ENCODE data around the gene FAM186B.
A peak's percentile ranks its signal among the peaks of the same experiment; 100 is the strongest.
"Not testable (repeated sequence)": the region's sequence is repeated elsewhere in the genome, so short reads cannot be mapped to it uniquely, and the experiment has no call there.

The FAM186B gene

GRCh38 chr12:49635656-49636055, 30.2 kb upstream of the FAM186B start:
- DNase-seq (ENCODE audit: low read depth in 2 of 2), result no peak

DNA sequence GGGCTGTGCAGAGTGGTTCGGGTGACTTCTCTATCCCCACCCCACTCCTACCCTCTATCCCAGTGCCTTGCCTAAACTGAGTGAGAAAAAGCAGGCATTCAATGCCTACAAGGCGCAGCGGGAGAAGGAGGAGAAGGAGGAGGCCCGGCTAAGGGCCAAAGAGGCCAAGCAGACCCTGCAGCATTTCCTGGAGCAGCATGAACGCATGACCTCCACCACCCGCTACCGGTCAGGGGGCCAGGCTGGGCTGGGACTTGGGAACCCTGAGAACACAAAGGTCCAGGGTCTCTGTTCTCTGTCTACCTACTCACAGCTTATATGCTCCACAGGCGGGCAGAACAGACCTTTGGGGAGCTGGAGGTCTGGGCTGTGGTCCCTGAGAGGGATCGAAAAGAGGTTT, 29.6 kb upstream of the FAM186B start:
- DNase-seq (ENCODE audit: low read depth in 2 of 2), result no peak

DNA sequence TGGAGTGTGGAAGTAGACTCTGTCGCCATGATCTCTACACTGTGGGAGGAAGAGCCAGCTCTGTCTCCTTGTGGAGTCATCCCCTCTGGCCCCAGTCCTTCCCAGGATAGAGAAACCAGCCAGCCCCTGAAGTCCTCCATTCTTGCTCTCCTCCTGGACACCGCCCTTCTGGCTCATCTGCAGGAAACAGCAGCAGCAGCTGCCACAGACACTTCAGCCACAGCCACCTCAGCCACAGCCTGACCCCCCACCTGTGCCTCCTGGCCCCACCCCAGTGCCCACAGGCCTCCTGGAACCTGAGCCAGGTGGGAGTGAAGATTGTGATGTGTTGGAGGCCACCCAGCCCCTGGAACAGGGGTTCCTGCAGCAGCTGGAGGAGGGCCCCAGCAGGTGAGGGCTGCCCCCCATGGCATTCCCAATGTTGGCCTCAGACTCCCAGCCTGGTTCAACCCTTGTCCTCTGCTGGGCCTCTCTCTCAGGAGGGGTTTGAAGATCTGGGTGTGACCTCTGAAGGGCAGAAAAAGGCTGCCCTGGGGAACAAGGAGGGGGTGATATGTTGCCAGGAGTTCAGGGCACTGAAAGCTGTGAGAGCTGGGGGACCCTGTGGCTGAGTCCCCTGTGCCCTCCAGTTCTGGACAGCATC, 28.4 kb upstream of the FAM186B start:
- no peak for DNase-seq (ENCODE audit: low read depth in 2 of 2)

- no peak for DNase-seq (ENCODE audit: low read depth in 2 of 2)
These were observed 27.7 kb upstream of the FAM186B start for GRCh38 chr12:49632986-49633702.

GRCh38 chr12:49632401-49632800, 27.0 kb upstream of the FAM186B start:
- no peak for DNase-seq (ENCODE audit: low read depth in 2 of 2)

DNA sequence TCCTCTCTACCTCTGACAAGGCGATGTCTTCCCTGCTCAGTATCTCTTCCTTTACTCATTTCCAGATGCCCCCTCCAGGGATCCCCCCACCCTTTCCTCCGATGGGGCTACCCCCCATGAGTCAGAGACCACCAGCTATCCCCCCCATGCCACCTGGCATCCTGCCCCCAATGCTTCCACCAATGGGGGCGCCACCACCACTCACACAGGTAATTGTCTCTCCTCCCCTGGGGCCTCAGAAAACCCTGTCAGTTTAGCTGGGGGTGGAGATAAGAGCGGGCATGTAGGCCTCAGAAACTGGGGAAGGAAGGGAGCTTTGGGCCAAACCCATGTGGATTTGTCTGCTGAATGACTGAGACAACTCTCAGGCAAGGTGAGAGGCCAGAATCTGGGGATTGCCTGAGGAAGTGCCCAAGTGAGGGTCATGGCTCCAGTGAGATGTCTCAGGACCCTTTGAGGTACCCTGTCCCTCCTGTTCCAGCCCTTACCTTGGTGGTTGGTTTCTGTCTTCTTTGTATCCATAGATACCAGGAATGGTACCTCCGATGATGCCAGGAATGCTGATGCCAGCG, 26.0 kb upstream of the FAM186B start:
- DNase-seq (ENCODE audit: low read depth in 2 of 2), result no peak

- DNase-seq (ENCODE audit: low read depth in 2 of 2), result no peak
These were observed 22.4 kb upstream of the FAM186B start for GRCh38 chr12:49627752-49628360.

DNA sequence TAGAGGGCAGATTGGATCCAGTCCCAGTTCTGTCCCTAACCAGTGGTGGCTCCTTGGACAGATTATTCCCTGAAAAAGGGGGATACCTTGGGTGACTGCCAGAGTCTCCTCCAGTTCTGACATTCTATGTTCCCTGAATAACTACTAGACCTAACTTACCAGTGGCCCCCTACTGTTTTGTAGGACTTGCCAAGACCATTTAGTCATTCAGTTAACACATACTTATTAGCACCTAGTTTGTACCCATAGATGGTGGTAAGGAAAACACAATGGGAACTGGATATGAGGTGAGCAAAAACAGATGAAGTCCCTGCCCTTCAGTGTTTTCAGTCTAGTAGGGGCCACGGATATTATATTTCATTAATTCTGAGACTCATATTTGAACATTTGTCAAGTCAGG, 21.4 kb upstream of the FAM186B start:
- DNase-seq (ENCODE audit: low read depth in 2 of 2), result no peak

- no peak for DNase-seq (ENCODE audit: low read depth in 2 of 2)
These were observed 20.9 kb upstream of the FAM186B start for GRCh38 chr12:49626169-49626835.

GRCh38 chr12:49624921-49625577, 19.6 kb upstream of the FAM186B start:
- DNase-seq (ENCODE audit: low read depth in 2 of 2), result no peak

- DNase-seq (ENCODE audit: low read depth in 2 of 2), result peak; percentile 75 to 81
These were observed 17.9 kb upstream of the FAM186B start, which contains the start of gene PRPF40B for GRCh38 chr12:49623142-49623904. Gene PRPF40B, plus strand, starts transcription at chr12:49623561. Its CDS starts 30 bp downstream, at chr12:49623591.

GRCh38 chr12:49622501-49623141, 17.2 kb upstream of the FAM186B start:
- DNase-seq (ENCODE audit: low read depth in 2 of 2), result peak in 1 of 2 donors; percentile 51

GRCh38 chr12:49621651-49622500, 16.4 kb upstream of the FAM186B start:
- no peak for DNase-seq (ENCODE audit: low read depth in 2 of 2)

DNA sequence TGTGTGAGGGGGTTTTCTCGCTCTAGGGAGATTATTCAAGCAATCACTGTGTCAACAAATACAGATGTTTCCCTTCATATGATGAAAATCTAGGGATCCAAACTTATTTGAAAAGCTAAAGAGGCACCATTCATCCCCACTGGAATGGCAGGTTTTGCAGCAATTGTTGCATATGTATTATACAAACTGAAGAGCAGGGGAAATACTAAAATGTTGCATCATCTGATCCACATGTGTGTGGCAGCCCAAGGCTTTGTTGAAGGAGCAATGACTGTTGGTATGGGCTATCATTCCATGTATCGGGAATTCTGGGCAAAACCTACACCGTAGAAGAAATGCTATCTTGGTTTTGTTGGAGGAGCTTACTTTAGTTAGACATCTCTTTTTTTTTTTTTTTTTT, 13.8 kb upstream of the FAM186B start:
- no peak for DNase-seq (ENCODE audit: low read depth in 2 of 2)

DNA sequence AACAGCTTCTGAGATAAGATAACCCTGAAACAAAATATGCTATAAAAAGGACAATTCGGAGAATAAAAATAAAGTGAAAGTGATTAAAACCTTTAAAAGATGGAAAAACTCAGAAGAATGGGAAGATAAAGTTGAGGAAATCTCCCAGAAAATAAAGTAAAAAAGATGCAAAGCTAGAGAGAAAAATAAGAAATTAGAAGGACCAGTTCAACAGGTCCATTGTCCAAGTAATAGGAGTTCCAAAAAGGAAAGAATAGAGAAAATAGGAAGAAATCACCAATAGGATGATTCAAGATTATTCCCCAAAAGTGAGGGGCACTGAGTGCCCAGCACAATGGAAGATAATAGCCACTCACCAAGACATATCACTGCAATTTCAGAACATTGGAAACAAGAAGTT, 13.1 kb upstream of the FAM186B start:
- no peak for DNase-seq (ENCODE audit: low read depth in 2 of 2)

DNA sequence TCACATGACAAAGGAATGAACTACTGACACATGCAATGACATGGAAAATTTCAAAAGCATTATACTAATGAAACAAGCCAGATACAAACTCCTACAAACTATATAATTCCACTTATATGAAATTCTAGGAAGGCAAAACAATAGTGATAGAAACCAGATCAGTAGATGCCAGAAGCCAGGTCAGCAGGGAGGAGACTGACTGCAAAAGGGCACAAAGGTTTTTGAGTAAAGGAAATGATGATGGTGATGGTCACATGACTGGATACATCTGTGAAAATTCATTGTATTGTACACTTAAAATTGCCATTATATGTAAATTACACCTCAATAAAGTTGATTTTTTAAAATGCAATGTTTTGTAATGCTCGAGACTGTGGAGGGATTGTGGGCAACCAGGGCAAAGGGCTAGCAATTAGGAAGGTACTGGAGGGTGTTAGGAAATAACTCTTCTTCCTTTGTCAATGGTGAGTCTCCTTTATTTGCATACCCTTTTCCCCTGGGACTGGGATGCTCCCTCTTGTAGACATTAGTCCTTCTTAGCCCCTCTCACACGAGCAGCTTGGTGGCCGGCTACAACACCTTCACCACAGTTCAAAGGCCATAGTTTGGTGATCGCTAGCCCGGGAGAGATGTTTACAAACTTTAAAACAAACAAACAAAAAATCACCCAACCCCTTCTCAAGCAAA, 11.2 kb upstream of the FAM186B start:
- no peak for DNase-seq (ENCODE audit: low read depth in 2 of 2)

DNA sequence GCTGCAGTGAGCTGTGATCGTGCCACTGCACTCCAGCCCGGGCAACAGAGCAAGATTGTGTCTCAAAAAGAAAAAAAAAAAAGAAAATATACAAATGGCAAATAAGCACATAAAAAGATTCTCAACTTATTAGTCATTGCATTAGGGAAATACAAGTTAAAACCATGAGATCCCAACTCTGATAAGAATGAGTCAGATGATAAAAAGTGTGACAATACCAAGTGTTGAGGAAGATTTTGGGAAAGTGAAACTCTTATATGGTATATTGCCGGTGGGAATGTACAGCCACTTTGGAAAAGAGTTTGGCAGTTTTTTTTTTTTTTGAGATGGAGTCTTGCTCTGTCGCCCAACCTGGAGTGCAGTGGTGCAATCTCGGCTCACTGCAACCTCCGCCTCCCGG, 10.3 kb upstream of the FAM186B start:
- no peak for DNase-seq (ENCODE audit: low read depth in 2 of 2)

- no peak for DNase-seq (ENCODE audit: low read depth in 2 of 2)
These were observed 6.8 kb upstream of the FAM186B start for GRCh38 chr12:49612210-49612609.

GRCh38 chr12:49610785-49611184, 5.3 kb upstream of the FAM186B start:
- DNase-seq (ENCODE audit: low read depth in 2 of 2), result not testable (repeated sequence)

All from stimulated activated CD4-positive, alpha-beta T cell treated with anti-CD3 and anti-CD28 coated beads, Interleukin-4, amount 100 ng/mL, for 48 hours (primary cell).